ENCODE data around the gene VWCE. TPM values are rescaled to one million over a fixed set of nuclear protein-coding genes. Genes with fewer than 3 reads are reported as not detected.

Gene VWCE, protein sequence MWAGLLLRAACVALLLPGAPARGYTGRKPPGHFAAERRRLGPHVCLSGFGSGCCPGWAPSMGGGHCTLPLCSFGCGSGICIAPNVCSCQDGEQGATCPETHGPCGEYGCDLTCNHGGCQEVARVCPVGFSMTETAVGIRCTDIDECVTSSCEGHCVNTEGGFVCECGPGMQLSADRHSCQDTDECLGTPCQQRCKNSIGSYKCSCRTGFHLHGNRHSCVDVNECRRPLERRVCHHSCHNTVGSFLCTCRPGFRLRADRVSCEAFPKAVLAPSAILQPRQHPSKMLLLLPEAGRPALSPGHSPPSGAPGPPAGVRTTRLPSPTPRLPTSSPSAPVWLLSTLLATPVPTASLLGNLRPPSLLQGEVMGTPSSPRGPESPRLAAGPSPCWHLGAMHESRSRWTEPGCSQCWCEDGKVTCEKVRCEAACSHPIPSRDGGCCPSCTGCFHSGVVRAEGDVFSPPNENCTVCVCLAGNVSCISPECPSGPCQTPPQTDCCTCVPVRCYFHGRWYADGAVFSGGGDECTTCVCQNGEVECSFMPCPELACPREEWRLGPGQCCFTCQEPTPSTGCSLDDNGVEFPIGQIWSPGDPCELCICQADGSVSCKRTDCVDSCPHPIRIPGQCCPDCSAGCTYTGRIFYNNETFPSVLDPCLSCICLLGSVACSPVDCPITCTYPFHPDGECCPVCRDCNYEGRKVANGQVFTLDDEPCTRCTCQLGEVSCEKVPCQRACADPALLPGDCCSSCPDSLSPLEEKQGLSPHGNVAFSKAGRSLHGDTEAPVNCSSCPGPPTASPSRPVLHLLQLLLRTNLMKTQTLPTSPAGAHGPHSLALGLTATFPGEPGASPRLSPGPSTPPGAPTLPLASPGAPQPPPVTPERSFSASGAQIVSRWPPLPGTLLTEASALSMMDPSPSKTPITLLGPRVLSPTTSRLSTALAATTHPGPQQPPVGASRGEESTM
- total RNA-seq = 0.92 and 2.0 TPM in 2 replicates

DNA sequence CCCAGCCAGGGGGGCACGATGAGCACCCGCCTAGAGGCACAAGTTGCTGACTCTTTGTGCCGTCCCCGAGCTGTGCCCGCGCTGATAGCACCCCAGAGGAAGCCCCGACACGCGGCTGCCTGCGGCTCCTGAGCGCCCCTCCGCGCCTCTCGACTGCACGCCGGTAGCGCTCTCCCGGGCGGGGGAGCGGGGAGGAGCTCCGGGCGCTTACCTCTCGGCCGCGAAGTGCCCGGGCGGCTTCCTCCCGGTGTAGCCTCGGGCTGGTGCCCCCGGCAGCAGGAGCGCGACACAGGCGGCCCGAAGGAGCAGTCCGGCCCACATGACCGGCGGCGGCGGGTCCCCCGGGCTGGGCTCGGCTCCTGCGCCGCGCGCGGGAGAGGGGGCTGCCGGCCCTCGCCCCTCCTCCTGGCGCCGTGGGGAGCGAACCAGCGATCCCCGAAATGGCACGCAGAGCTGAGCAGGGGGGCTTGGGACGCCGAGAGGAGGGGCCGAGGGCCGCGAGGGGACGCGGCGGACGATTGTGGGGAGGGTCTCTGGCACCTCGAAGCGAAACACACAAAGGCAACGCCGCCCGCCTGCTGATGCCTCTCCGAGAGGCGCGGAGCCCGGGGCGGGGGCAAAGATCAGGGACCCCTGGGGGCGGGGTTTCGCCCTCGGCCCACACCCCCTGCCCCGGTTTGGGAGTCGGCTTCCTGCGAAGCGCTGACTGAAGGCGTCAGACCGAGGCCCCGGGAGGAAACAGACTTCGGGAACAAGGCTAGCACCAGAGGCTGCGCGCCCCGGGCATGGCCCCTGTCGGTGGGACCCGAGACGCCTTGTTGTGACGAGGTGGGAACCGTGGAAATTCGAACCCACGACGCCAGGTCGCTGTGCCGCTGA is at the start of gene VWCE:
Gene VWCE, minus strand, starts transcription at position 600 of the 879 bp plus-strand sequence. Its CDS starts 279 bp downstream, at position 321.

DNA sequence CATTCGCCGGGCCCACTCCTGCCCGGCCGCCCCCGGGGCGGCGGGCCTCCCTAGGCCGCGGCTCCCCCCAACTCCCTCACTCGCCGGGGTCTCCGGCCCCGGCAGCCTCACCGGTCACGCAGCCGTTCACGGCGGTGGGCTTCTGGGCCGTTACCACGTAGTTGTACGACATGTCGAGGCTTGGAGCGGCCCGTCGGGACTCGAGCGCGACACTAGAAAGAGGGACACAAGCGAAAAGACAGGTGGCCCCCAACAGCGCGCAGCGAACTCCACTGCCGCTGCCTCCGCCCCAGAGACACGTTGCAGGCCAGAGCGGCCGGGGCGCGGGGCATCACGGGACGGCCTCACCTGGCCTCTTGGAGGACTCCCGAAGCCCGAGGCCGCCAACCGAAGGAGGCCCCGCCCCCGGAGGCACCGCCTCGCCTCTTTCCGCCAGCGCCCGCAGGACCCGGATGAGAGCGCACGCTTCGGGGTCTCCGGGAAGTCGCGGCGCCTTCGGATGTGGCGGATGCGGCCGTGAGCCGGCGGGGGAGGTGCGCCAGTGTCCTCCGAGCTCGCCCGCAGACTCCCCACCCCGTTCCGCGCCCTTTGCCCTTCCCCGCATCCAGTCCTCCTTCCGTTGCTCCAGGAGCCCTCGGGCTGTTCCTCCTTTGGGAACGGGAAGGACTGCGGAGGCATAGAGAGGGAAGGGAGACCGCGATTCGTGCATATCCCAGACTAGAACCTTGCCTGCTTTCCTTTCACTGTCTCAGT is 37.9 kb upstream of the VWCE start, which contains the start of the genes DDB1 and TKFC:
Gene DDB1, minus strand, starts transcription at position 309 of the 753 bp plus-strand sequence. Its CDS starts 137 bp downstream, at position 172.
Gene TKFC, plus strand, starts transcription at position 432 of the 753 bp plus-strand sequence. CDS start 1,501 bp downstream, outside the sequence.

DNA sequence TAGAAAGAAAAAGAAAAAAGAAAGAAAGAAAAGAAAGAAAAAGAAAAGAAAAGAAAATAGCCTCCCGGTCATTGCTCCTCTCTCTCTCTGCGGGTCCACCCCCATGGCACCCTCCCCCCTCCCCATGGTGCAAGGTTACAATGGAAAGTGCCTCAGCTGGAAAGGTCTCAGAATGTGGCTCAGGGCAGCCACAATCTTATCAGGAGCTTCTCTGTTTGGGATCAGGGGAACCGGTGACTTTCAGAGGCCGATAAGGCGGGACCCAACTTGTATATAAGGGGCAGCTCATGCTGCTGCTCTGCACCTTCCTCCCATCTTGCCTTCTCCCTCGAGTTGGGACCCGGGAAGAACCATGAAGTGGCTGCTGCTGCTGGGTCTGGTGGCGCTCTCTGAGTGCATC is 54.2 kb downstream of the VWCE start, which contains the start of gene PGA5:
Gene PGA5, plus strand, starts transcription at position 301 of the 400 bp plus-strand sequence. Its CDS starts 52 bp downstream, at position 353.

DNA sequence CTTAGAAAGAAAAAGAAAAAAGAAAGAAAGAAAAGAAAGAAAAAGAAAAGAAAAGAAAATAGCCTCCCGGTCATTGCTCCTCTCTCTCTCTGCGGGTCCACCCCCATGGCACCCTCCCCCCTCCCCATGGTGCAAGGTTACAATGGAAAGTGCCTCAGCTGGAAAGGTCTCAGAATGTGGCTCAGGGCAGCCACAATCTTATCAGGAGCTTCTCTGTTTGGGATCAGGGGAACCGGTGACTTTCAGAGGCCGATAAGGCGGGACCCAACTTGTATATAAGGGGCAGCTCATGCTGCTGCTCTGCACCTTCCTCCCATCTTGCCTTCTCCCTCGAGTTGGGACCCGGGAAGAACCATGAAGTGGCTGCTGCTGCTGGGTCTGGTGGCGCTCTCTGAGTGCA is 73.1 kb downstream of the VWCE start, which contains the start of gene PGA4:
Gene PGA4, plus strand, starts transcription at position 301 of the 400 bp plus-strand sequence. Its CDS starts 54 bp downstream, at position 355.

Other genes with a start within 250 kb of the VWCE start
- not detected in 2 replicates for gene CD5, start 192.8 kb downstream of the VWCE start, total RNA-seq
- gene VPS37C, start 133.9 kb downstream of the VWCE start, total RNA-seq = 8.1 and 8.8 TPM in 2 replicates
- gene PGA3, start 91.8 kb downstream of the VWCE start, total RNA-seq = 0.25 and 0.79 TPM in 2 replicates
- 0.06 TPM in 1 of 2 replicates, not detected in the other for gene PGA4, start 73.0 kb downstream of the VWCE start, total RNA-seq
- gene PGA5, start 54.1 kb downstream of the VWCE start, total RNA-seq = 0.13 TPM in 1 of 2 replicates, not detected in the other
- gene DDB1, start 37.8 kb upstream of the VWCE start, total RNA-seq = 315 and 361 TPM in 2 replicates
- gene TKFC, start 37.9 kb upstream of the VWCE start, total RNA-seq = 14.5 and 20.1 TPM in 2 replicates
- gene CYB561A3, start 66.6 kb upstream of the VWCE start, total RNA-seq = 35.1 and 45.0 TPM in 2 replicates
- 16.1 and 17.7 TPM in 2 replicates for gene TMEM138, start 67.1 kb upstream of the VWCE start, total RNA-seq
- 6.5 and 7.7 TPM in 2 replicates for gene TMEM216, start 97.3 kb upstream of the VWCE start, total RNA-seq
- gene CPSF7, start 134.7 kb upstream of the VWCE start, total RNA-seq = 12.6 and 15.0 TPM in 2 replicates
- 40.7 and 42.9 TPM in 2 replicates for gene SDHAF2, start 134.8 kb upstream of the VWCE start, total RNA-seq
- gene LRRC10B, start 213.4 kb upstream of the VWCE start, total RNA-seq = under 0.01 TPM in 1 of 2 replicates, not detected in the other